Measurements from ENCODE around the gene LSAMP.

DNA sequence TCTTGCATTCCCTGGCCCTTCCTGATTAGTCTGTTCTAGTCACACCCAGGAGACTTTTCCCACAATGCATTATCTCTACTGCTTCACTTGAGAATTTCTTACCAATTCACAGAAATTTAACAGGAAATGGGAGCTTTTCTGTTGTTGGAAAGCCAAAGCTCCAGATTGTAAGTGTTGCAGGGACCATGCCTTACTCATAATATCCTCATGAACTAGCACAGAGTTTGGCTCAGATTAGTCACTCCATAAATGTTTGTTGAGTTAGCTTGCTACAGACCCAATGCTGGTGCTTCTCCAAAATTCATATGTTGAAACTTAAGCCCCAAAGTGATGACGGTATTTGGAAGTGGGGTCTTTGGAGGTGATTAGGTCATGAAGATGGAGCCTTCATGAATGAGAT, 589.4 kb downstream of the LSAMP start:
- TF ChIP-seq, protein P1, sequence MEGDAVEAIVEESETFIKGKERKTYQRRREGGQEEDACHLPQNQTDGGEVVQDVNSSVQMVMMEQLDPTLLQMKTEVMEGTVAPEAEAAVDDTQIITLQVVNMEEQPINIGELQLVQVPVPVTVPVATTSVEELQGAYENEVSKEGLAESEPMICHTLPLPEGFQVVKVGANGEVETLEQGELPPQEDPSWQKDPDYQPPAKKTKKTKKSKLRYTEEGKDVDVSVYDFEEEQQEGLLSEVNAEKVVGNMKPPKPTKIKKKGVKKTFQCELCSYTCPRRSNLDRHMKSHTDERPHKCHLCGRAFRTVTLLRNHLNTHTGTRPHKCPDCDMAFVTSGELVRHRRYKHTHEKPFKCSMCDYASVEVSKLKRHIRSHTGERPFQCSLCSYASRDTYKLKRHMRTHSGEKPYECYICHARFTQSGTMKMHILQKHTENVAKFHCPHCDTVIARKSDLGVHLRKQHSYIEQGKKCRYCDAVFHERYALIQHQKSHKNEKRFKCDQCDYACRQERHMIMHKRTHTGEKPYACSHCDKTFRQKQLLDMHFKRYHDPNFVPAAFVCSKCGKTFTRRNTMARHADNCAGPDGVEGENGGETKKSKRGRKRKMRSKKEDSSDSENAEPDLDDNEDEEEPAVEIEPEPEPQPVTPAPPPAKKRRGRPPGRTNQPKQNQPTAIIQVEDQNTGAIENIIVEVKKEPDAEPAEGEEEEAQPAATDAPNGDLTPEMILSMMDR (IDR thresholded peaks at IDR 0.05) = no peak
- no peak for TF ChIP-seq EZH2phosphoT487 (IDR thresholded peaks at IDR 0.05)

All from neural progenitor cell (in vitro differentiated cells).